Nephron (organoid): Measurements from ENCODE around the gene ABCF3.
A peak's percentile ranks its signal among the peaks of the same experiment; 100 is the strongest.

Experiments used
- H3K27ac Mint-ChIP-seq, 3 experiments: 2 replicates each; pipeline ENCODE4 v1.8.0; 2020; ENCODE audit warnings: mixed read lengths in 3 of 3, mild to moderate bottlenecking in 2 of 3, moderate library complexity in 1 of 3
- H3K27me3 Mint-ChIP-seq: 2 replicates; pipeline ENCODE4 v1.8.0; 2021; ENCODE audit warnings: low read depth, mild to moderate bottlenecking, moderate library complexity, mixed read lengths
- H3K36me3 Mint-ChIP-seq: 2 replicates; pipeline ENCODE4 v1.8.0; 2020; ENCODE audit warnings: low read depth, mixed read lengths
- H3K4me1 Mint-ChIP-seq: 2 replicates; pipeline ENCODE4 v1.8.0; 2020; ENCODE audit warnings: mixed read lengths
- H3K4me3 Mint-ChIP-seq, 3 experiments: 2 replicates each; pipeline ENCODE4 v1.8.0; 2020; ENCODE audit warnings: mild to moderate bottlenecking in 3 of 3, mixed read lengths in 3 of 3, moderate library complexity in 2 of 3
- H3K9me3 Mint-ChIP-seq: 2 replicates; pipeline ENCODE4 v1.8.0; 2020; ENCODE audit warnings: mixed read lengths
- CTCF ChIP-seq, 3 experiments: fragments of 200-600 bp; sonication (generic); IDR thresholded peaks; one replicate each; pipeline ENCODE4 v1.5.0; 2021; ENCODE audit warnings: antibody characterized with exemption in 3 of 3; ENCODE audit not compliant: unreplicated experiment in 3 of 3

Gene ABCF3

GRCh38 chr3:184186184-184186901, at the start of gene ABCF3:
TSS of gene ABCF3 (plus strand) at chr3:184186199. CDS start at chr3:184186208, 9 bp downstream.
- TF ChIP-seq CTCF (IDR thresholded peaks at IDR 0.05; ENCODE audit: unreplicated experiment in 3 of 3): no peak
- Mint-ChIP-seq H3K9me3 (no peaks in the 10 kb centered on the region), H3K4me3 (peak within 1 kb of the TSS; percentile 98 to 100 (median 98)), H3K27ac (peak within 1 kb of the TSS; percentile 80 to 96 (median 93)), H3K4me1 (peaks cover 29% of the 10 kb centered on the region), H3K27me3 (no peaks in the 10 kb centered on the region), H3K36me3 (peaks cover 65% of the 10 kb centered on the region)

GRCh38 chr3:184140436-184140835, 45.6 kb upstream of the ABCF3 start:
- Mint-ChIP-seq H3K27ac (no peak overlapping the region), H3K27me3 (no peaks in the 10 kb centered on the region), H3K4me3 (no peak overlapping the region), H3K36me3 (peaks cover 42% of the 10 kb centered on the region), H3K9me3 (no peaks in the 10 kb centered on the region), H3K4me1 (peaks cover 29% of the 10 kb centered on the region)
- TF ChIP-seq CTCF (IDR thresholded peaks at IDR 0.05; ENCODE audit: unreplicated experiment in 3 of 3): no peak

- no peak for TF ChIP-seq CTCF (IDR thresholded peaks at IDR 0.05; ENCODE audit: unreplicated experiment in 3 of 3)
- H3K27ac Mint-ChIP-seq: no peak overlapping the region
- H3K36me3 Mint-ChIP-seq: peaks cover 49% of the 10 kb centered on the region
- H3K4me3 Mint-ChIP-seq: no peak overlapping the region
- H3K4me1 Mint-ChIP-seq: peaks cover 13% of the 10 kb centered on the region
- no peaks in the 10 kb centered on the region for H3K27me3 Mint-ChIP-seq
- no peaks in the 10 kb centered on the region for H3K9me3 Mint-ChIP-seq
Observed at GRCh38 chr3:184142199-184142598, 43.8 kb upstream of the ABCF3 start.

GRCh38 chr3:184143327-184143726, 42.7 kb upstream of the ABCF3 start:
- H3K27ac Mint-ChIP-seq: no peak overlapping the region
- peaks cover 8% of the 10 kb centered on the region for H3K4me1 Mint-ChIP-seq
- no peaks in the 10 kb centered on the region for H3K9me3 Mint-ChIP-seq
- peaks cover 45% of the 10 kb centered on the region for H3K36me3 Mint-ChIP-seq
- no peaks in the 10 kb centered on the region for H3K27me3 Mint-ChIP-seq
- H3K4me3 Mint-ChIP-seq: no peak overlapping the region
- TF ChIP-seq CTCF (IDR thresholded peaks at IDR 0.05; ENCODE audit: unreplicated experiment in 3 of 3): no peak

- H3K36me3 Mint-ChIP-seq: peaks cover 45% of the 10 kb centered on the region
- H3K4me3 Mint-ChIP-seq: no peak overlapping the region
- H3K27ac Mint-ChIP-seq: peak overlapping the region in 2 of 3 experiments; percentile 49 to 78
- no peaks in the 10 kb centered on the region for H3K27me3 Mint-ChIP-seq
- TF ChIP-seq CTCF (IDR thresholded peaks at IDR 0.05; ENCODE audit: unreplicated experiment in 3 of 3): no peak
- no peaks in the 10 kb centered on the region for H3K9me3 Mint-ChIP-seq
- H3K4me1 Mint-ChIP-seq: peaks cover 8% of the 10 kb centered on the region
Observed at GRCh38 chr3:184144505-184144904, 41.5 kb upstream of the ABCF3 start.

GRCh38 chr3:184145111-184145524, 40.9 kb upstream of the ABCF3 start:
- peak; percentile 22 to 37 (median 34) for TF ChIP-seq CTCF (IDR thresholded peaks at IDR 0.05; ENCODE audit: unreplicated experiment in 3 of 3)

More at GRCh38 chr3:184145111-184145524, 40.9 kb upstream of the ABCF3 start:
- H3K9me3 Mint-ChIP-seq: no peaks in the 10 kb centered on the region
- no peak overlapping the region for H3K4me3 Mint-ChIP-seq
- peaks cover 42% of the 10 kb centered on the region for H3K36me3 Mint-ChIP-seq
- no peaks in the 10 kb centered on the region for H3K27me3 Mint-ChIP-seq
- H3K27ac Mint-ChIP-seq: peak overlapping the region; percentile 49 to 78 (median 50)
- peaks cover 12% of the 10 kb centered on the region for H3K4me1 Mint-ChIP-seq
